HG02642 (cell line): Measurements from ENCODE around the gene ARAP1.

Source experiments
- ATAC-seq: cut with Tn5 transposase; IDR thresholded peaks from one replicate; pipeline ENCODE4 v1.9.1; 2021; ENCODE audit warnings: mild to moderate bottlenecking; ENCODE audit not compliant: unreplicated experiment, poor library complexity

ARAP1 gene

GRCh38 chr11:72745511-72745910 lies 6.7 kb downstream of the ARAP1 start:
- ATAC-seq = no peak

- no peak for ATAC-seq
Observed at GRCh38 chr11:72744474-72744873, 7.7 kb downstream of the ARAP1 start.

GRCh38 chr11:72743321-72744221 lies 8.6 kb downstream of the ARAP1 start:
- peak; percentile 52 for ATAC-seq

GRCh38 chr11:72742513-72743320 lies 9.5 kb downstream of the ARAP1 start:
- ATAC-seq = no peak

GRCh38 chr11:72741849-72742512 lies 10.2 kb downstream of the ARAP1 start:
- no peak for ATAC-seq

GRCh38 chr11:72741429-72741833 lies 10.8 kb downstream of the ARAP1 start:
- ATAC-seq = no peak

GRCh38 chr11:72740562-72741428 lies 11.4 kb downstream of the ARAP1 start:
- ATAC-seq = no peak

- ATAC-seq = no peak
Observed at GRCh38 chr11:72740060-72740424, 12.2 kb downstream of the ARAP1 start.

GRCh38 chr11:72739240-72740059 lies 12.8 kb downstream of the ARAP1 start:
- no peak for ATAC-seq

- peak; percentile 39 for ATAC-seq
Observed at GRCh38 chr11:72738199-72739141, 13.7 kb downstream of the ARAP1 start.

- ATAC-seq = no peak
Observed at GRCh38 chr11:72737336-72737735, 14.9 kb downstream of the ARAP1 start.

- ATAC-seq = no peak
Observed at GRCh38 chr11:72736452-72737069, 15.6 kb downstream of the ARAP1 start.

- no peak for ATAC-seq
Observed at GRCh38 chr11:72735495-72736027, 16.6 kb downstream of the ARAP1 start.

GRCh38 chr11:72732329-72732728 lies 19.9 kb downstream of the ARAP1 start:
- no peak for ATAC-seq

- no peak for ATAC-seq
Observed at GRCh38 chr11:72730737-72731136, 21.5 kb downstream of the ARAP1 start.

- no peak for ATAC-seq
Observed at GRCh38 chr11:72730243-72730642, 22.0 kb downstream of the ARAP1 start.

- no peak for ATAC-seq
Observed at GRCh38 chr11:72727521-72727920, 24.7 kb downstream of the ARAP1 start.
